ENCODE measurements around the gene NT5DC4. TPM values are rescaled to one million over a fixed set of nuclear protein-coding genes. Genes with fewer than 3 reads are reported as not detected.
"Not testable (repeated sequence)": the region's sequence is repeated elsewhere in the genome, so short reads cannot be mapped to it uniquely, and the experiment has no call there.

Gene NT5DC4
- total RNA-seq, 1 donor, result not detected

DNA sequence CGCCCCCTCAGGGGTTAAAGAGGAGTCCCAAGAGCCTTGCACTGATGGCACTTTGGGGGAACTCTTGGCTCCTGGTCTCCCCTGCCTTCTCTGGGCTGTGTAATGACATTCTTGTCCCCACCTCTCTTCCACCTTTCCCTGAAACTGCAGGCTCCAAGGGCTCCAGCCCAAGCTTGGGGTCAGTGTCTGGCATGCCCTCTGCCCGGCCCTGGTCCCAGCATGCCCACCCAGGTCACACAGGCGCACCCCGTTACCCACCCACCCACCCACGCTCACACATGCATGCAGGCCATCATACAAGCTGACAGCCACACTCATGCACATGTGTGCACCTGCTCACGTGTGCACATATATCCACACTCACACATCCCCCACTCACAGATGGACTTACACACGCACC lies 6.9 kb upstream of the NT5DC4 start:
- TF ChIP-seq, protein P1, sequence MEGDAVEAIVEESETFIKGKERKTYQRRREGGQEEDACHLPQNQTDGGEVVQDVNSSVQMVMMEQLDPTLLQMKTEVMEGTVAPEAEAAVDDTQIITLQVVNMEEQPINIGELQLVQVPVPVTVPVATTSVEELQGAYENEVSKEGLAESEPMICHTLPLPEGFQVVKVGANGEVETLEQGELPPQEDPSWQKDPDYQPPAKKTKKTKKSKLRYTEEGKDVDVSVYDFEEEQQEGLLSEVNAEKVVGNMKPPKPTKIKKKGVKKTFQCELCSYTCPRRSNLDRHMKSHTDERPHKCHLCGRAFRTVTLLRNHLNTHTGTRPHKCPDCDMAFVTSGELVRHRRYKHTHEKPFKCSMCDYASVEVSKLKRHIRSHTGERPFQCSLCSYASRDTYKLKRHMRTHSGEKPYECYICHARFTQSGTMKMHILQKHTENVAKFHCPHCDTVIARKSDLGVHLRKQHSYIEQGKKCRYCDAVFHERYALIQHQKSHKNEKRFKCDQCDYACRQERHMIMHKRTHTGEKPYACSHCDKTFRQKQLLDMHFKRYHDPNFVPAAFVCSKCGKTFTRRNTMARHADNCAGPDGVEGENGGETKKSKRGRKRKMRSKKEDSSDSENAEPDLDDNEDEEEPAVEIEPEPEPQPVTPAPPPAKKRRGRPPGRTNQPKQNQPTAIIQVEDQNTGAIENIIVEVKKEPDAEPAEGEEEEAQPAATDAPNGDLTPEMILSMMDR (IDR thresholded peaks at IDR 0.05; ENCODE audit: insufficient read depth, low read length), result no peak
- DNase-seq (ENCODE audit: low read depth), result no peak
- H3K4me3 ChIP-seq (ENCODE audit: low read depth, low read length), result no peak overlapping the region

DNA sequence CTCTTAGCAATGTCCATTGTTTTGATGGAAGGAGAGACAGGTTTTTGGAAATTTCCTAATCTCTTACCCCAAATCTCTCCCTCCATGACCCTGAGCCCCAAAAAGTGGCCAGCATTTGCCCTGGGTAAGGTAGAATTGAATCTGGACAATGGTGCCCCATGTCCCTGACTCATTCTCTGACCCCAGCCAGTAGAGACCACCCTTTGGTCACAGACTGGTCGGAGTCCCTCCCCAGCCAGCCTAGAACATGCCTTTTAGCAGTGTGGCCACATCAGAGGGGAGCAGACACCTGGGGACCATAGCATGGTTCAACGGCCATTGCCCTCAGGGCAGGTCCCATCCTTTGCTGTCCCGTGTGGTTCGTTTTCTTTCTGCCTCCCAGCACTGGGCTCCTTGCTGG lies 6.5 kb upstream of the NT5DC4 start:
- H3K4me3 ChIP-seq (ENCODE audit: low read depth, low read length), result no peak overlapping the region
- no peak for DNase-seq (ENCODE audit: low read depth)
- TF ChIP-seq, protein P1 (IDR thresholded peaks at IDR 0.05; ENCODE audit: insufficient read depth, low read length), result no peak

DNA sequence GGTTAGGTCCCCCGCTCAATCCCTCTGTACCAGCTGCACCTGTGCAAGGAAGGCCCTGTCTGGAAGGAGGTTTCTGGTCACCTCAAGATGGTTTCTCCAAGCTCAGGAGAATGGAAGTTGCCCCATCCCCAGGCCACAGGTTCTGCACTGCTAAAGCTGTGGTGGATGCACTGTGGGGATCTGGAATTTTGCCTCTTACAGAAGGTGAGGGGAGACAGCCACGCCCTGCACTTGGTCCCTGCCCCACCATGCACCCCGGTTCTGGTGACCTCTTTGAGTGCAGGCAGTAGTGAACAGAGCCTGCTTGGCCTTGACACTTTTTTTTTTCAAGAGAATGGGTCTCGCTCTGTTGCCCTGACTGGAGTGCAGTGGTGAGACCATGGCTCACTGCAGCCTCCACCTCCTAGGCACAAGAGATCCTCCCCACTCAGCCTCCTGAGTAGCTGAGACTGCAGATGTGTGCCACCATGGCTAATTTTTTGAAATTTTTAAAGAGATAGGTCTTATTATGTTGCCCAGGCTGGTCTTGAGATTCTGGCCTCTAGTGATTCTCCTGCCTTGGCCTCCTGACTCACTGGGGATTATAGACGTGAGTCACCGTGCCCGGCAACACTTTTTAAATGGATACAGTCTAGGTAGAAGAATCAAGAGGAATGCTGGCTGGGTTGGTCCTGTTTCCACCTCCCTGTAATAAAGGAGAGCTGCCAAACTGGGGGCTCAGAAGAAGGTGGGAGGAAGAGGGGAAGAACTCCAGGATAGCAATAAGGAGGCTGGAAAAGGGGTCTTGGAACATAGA lies 5.8 kb upstream of the NT5DC4 start:
- peak; percentile 33 for DNase-seq (ENCODE audit: low read depth)
- TF ChIP-seq, protein P1 (IDR thresholded peaks at IDR 0.05; ENCODE audit: insufficient read depth, low read length), result no peak
- H3K4me3 ChIP-seq (ENCODE audit: low read depth, low read length), result no peak overlapping the region

DNA sequence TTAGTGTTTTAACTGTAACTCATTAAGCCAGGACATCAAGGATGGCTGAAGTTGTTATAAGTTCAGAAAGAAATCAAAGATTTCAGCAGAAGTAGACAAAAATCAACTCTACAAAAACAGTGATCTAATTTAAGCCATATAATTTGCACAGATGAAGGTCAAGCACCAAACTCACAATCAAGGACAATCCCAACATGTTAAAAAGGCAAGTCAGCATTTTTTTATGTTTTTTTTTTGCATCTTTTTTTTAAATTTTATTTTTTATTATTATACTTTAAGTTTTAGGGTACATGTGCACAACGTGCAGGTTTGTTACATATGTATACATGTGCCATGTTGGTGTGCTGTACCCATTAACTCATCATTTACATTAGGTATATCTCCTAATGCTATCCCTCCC lies 4.7 kb upstream of the NT5DC4 start:
- H3K4me3 ChIP-seq (ENCODE audit: low read depth, low read length); DNase-seq (ENCODE audit: low read depth): not testable (repeated sequence)

DNA sequence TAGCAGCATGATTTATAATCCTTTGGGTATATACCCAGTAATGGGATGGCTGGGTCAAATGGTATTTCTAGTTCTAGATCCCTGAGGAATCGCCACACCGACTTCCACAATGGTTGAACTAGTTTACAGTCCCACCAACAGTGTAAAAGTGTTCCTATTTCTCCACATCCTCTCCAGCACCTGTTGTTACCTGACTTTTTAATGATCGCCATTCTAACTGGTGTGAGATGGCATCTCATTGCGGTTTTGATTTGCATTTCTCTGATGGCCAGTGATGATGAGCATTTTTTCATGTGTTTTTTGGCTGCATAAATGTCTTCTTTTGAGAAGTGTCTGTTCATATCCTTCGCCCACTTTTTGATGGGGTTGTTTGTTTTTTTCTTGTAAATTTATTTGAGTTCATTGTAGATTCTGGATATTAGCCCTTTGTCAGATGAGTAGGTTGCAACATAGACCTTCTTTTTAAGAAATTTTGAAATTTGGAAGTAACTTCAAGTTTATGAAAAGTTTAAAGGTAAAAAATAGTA lies 3.9 kb upstream of the NT5DC4 start:
- H3K4me3 ChIP-seq (ENCODE audit: low read depth, low read length); DNase-seq (ENCODE audit: low read depth): not testable (repeated sequence)

DNA sequence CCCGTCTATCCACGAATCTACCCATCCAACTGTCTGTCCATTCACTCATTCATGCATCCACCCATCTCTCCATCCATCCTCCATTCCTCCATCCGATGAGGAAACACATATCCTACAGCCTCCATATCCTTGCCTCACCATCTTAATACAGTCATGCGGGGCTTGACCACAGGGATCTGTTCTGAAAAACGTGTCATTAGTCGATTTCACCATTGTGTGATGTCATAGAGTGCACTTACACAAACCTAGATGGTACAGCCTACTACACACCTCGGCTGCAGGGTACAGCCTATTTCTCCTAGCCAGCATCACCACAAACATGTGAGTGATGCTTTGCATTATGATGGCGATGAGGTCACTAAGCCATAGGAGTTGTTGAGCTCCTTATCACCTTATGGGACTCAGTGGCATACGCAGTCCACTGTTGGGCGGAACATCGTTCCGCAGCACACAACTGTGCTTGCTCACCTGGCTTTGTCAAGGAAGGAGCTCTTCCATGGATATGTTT lies 1.9 kb upstream of the NT5DC4 start:
- no peak for DNase-seq (ENCODE audit: low read depth)
- TF ChIP-seq, protein P1 (IDR thresholded peaks at IDR 0.05; ENCODE audit: insufficient read depth, low read length), result no peak

DNA sequence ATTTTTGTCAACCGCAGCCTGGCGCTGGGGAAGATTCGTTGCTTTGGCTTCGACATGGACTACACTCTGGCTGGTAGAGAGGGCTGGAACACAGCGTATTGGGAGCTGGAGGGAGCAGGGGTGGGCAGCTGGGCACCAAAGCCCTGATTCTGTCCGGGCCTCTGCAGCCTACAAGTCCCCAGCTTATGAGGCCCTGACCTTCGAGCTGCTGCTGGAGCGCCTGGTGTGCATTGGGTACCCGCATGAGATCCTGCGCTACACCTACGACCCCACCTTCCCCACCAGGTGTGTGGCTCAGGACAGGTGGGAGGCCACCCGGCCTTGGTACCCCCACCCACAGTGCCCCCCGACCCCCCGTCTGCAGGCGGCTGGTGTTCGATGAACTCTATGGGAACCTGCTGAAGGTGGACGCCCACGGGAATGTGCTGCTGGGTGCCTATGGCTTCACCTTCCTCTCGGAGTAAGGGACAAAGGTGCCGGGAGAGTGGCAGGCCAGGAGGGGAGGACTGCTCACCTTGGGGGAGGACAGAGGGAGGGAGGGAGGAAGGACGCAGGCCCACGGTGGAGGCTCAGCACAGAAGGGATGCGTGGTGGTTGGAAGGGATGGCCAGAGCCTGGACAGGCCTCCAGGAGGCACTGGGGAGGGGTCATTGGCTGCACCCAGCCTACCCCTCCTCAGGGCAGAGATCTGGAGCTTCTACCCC lies 1.2 kb downstream of the NT5DC4 start:
- no peak for DNase-seq (ENCODE audit: low read depth)
- TF ChIP-seq, protein P1 (IDR thresholded peaks at IDR 0.05; ENCODE audit: insufficient read depth, low read length), result no peak
- H3K4me3 ChIP-seq (ENCODE audit: low read depth, low read length), result no peak overlapping the region

More for the DNA sequence above, 1.9 kb upstream of the NT5DC4 start:
- H3K4me3 ChIP-seq (ENCODE audit: low read depth, low read length), result no peak overlapping the region

Measured in fibroblast of the aortic adventitia (primary cell).